Fibroblast of villous mesenchyme (primary cell): ENCODE measurements around the gene IMP3. TPM values are rescaled to one million over a fixed set of nuclear protein-coding genes. Genes with fewer than 3 reads are reported as not detected.

Experiments used
- DNase-seq: peaks from one replicate; pipeline ENCODE4 v3.0.0-alpha.2; 2010; ENCODE audit warnings: low read depth
- H3K4me3 ChIP-seq: 2 replicates; pipeline ENCODE4 v1.5.1; 2011; ENCODE audit warnings: low read depth, mild to moderate bottlenecking, low read length
- total RNA-seq: library from RNA; depleted of rRNA; stranded (reverse); fragments of >200 nt; gene quantifications from 2 replicates; pipeline ENCODE4 v1.2.3, GENCODE V29; 2012
- TF ChIP-seq, protein P1 (sequence below): IDR thresholded peaks from 2 replicates; pipeline ENCODE4 v1.5.1; 2012; ENCODE audit warnings: low read depth, mild to moderate bottlenecking, low read length; ENCODE audit not compliant: insufficient read depth

Gene IMP3
- total RNA-seq, 1 donor = 42.3 TPM

DNA sequence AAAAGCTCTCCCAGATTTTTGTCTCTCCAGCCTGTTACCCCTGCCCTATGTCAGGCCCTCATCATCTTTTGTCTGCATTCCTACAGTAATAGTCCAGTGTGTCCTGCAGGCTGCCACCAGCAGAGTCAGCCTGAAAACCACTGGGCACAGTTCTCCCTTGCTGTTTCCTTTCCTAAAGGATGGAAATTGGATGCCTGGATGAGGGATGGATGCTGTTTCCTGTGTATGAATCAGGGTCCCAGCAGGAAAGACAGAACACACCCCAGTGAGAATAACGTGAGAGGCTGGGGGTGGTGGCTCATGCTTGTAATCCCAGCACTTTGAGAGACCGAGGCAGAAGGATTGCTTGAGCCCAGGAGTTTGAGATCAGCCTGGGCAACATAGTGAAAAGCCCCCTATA is 4.4 kb upstream of the IMP3 start:
- no peak for DNase-seq
- TF ChIP-seq, protein P1, sequence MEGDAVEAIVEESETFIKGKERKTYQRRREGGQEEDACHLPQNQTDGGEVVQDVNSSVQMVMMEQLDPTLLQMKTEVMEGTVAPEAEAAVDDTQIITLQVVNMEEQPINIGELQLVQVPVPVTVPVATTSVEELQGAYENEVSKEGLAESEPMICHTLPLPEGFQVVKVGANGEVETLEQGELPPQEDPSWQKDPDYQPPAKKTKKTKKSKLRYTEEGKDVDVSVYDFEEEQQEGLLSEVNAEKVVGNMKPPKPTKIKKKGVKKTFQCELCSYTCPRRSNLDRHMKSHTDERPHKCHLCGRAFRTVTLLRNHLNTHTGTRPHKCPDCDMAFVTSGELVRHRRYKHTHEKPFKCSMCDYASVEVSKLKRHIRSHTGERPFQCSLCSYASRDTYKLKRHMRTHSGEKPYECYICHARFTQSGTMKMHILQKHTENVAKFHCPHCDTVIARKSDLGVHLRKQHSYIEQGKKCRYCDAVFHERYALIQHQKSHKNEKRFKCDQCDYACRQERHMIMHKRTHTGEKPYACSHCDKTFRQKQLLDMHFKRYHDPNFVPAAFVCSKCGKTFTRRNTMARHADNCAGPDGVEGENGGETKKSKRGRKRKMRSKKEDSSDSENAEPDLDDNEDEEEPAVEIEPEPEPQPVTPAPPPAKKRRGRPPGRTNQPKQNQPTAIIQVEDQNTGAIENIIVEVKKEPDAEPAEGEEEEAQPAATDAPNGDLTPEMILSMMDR = no peak
- no peak overlapping the region for H3K4me3 ChIP-seq

DNA sequence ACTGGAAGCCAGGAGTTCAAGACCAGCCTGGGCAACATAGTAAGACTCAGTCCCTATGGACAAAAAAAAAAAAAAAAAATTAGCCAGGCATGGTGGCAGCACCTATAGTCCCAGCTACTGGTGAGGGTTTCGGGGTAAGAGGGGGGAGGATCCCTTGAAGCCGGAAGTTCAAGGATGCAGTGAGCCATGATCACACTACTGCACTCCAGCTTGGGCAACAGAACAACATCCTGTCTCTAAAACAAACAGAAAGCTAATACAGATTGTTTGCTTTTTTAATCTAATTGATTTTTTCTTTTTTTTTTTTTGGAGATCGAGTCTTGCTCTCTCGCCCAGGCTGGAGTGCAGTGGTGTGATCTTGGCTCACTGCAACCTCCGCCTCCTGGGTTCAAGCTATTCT is 1.6 kb upstream of the IMP3 start:
- no peak overlapping the region for H3K4me3 ChIP-seq
- TF ChIP-seq, protein P1 = no peak
- DNase-seq = no peak

- no peak for DNase-seq
- TF ChIP-seq, protein P1 = no peak
- no peak overlapping the region for H3K4me3 ChIP-seq
Observed at GRCh38 chr15:75641179-75641503, 1.1 kb upstream of the IMP3 start.

DNA sequence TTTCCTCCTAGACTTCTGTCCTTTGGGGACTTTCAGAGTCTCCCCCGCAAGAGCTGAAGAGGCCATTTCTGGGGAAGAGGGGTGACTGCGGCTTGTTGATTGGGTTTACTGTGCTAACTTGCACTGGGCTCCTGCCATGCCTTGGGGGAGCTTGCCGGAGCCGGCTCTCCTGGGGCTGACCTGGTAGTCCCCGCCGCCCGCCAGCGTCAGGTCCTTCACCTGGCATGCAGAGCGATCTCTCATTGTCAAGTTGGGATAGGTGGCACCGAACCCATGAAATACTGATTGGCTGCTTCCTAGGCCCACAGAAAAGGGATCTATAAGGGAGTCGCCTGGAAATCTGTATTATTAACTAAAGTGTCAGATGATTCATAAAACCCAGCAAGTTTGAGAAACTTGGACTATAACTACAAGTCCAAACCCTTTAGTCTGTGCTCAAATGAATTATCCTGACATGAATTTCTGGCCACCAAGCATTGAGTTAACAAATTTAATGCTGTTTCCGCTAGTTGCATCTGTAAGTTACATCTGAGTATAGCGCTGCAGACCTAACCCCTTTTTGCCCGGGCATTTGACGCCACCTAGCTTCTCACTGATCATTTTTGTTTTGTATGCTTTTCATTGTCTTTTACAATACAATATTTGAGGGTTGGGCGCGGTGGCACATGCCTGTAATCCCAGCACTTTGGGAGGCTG is 607 bp upstream of the IMP3 start:
- H3K4me3 ChIP-seq = peak overlapping the region; percentile 73
- TF ChIP-seq, protein P1 = peak; percentile 30
- DNase-seq = peak; percentile 53

DNA sequence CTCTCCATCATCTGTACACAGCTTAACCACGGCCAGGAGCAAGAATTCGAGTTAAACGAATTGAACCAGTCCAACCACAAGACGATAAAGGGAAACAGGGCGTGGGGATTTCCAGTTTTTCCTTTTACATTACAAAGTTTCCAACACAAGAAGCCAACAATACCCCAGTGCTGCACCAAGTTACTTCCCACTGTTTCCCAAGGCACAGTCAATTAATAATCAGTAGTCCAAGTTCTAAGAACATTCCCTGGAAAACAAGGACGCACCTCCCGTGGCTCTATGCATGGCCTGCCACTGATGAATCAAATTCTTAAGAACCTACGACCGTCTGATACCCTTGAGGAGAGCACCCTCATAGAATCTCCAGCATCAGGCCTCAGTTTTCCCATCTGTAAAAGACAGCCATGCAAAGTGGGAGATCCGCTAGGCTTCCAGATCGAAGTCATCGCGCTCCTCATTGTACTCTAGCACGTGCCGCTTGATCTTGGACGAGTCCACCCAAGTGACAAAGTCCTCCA is 774 bp downstream of the IMP3 start:
- peak overlapping the region; percentile 73 for H3K4me3 ChIP-seq
- peak; percentile 26 for DNase-seq
- TF ChIP-seq, protein P1 = no peak

DNA sequence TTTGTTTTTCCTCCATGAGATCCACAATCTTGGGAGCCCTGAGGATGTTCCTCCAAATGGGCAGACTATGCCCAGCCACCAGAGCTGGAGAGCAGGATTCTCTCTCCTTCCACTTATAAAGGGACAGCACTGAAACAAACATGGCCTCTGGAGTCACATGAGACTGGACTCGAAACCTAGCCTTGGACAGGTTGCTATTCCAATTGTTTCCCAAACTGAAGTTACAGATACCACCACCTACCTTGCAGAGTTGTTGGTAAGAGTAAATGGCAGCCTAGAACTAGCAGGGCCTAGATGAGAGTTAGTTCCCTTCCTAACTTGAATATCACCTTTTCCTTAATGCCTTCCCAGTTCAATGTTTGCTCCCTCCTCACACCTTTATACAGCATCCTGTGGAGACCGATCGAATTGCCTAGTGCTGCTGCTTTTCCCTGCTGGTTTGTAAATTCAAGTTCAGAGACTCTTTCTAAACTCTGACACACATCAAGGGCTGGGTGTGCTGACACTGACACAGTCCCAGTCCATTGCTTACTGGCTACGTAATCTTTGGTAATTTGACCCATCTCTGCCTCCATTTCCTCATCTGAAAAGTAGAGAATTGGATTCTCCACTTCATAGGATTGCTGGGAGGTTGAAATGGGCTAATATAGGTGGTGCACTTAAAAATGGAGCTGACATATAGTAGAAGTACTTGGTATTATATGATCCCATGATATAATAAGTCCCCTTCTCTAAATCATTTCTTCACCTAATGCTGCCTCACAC is 2.6 kb downstream of the IMP3 start:
- TF ChIP-seq, protein P1 = no peak
- peak overlapping the region; percentile 73 for H3K4me3 ChIP-seq
- DNase-seq = no peak
